ENCODE results near the gene MGAT5B. TPM values are rescaled to one million over a fixed set of nuclear protein-coding genes. Genes with fewer than 3 reads are reported as not detected.

The MGAT5B gene
- total RNA-seq, 1 experiment from 2014 or later: 4.4 TPM

DNA sequence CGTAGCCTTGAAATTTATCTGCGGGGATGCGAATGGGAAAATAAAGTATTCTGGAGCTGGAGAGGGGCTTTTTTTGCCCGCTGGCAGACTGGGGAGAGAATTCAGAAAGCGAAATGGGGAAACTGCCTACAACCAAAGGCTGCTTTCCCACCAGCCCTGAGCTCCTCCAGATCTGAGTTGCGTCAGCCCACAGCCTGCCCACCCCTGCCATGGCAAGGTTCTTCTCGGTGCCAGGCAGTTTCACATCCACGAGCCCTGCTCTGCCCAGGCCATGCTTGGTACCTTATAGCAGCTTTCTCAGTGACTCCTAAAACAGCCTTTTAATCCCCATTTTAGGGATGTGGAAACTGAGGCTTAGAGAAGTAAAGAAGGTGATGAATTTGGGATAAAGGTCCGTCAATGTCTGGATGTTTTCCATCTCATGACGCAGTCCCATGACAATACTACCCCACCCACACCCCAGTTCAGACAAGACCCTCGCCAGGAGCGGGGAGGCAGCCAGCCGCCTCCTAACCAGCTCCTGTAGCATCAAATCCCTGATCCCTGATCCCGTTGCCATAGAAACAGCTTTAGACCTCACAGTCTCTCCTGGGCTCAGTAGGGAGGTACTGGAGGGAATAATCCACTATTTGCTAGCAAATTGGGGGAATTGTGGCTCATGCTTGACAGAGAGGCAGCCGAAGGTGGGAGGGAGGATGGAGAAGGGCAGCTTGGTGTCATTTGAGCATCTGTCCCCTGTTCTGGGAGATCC lies 113.5 kb downstream of the MGAT5B start:
- POLR2A ChIA-PET: no interaction called here
- no peak for DNase-seq (ENCODE audit: low read depth, low spot score)

DNA sequence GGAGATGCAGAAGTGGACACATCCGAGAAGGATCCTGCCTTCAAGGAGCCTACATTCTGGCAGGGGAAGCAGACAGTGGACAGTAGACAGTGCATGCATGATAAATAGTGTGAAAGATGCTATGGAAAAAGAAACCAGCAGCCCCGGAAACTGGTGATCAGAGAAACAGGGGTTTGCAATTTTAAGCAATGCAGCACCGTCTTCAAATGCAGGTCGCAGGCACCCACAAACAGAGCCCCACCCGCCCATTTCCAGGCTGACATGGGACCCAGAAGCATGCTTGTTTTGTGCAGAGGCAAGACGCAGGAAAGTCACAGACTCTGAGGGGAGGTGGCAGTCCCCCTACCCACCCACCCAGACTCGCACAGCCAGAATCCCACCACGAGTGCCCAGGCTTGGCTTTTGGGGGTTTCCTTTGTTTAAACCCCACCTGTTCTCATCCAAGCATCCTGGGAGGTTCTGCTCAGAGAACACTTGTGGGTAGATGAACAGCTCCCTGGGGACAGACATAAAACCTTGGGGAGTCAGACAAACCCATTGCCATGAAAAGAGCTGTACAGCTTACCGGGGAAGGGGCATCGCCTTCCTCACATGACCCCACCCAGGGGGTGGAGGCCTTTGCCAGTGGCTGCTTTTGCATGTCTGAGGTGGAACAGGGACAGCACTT lies 114.3 kb downstream of the MGAT5B start:
- CTCF ChIA-PET: no interaction called here
- BruUV-seq (replicated peaks): no TSS peak
- intact Hi-C loops (cut with micrococcal nuclease): no loop called here

More for the DNA sequence above, 113.5 kb downstream of the MGAT5B start:
- Histone ChIP-seq H3K27me3 (ENCODE audit: insufficient read depth, low read length) (peaks cover 14% of the 10 kb centered on the region; the same call in 1 of the 2 replicates), H3K79me2 (ENCODE audit: insufficient read depth, low read length) (no peaks in the 10 kb centered on the region), H3K27ac (ENCODE audit: low read depth, low read length) (no peak overlapping the region), H3K9ac (ENCODE audit: low read length) (no peak overlapping the region), H3K4me2 (ENCODE audit: low read length) (no peak overlapping the region), H3K9me2 (ENCODE audit: insufficient read depth) (no peaks in the 10 kb centered on the region), H4K20me1 (ENCODE audit: insufficient read depth) (no peaks in the 10 kb centered on the region), H3K9me3 (ENCODE audit: control insufficient read depth in 1 of 2, insufficient read depth in 1 of 2, low read depth in 1 of 2, low read length in 2 of 2) (peaks cover 3 to 6% of the 10 kb centered on the region in 2 experiments; a peak in 1 of 4 replicates), H2AFZ (ENCODE audit: low read depth, low read length, poor library complexity, severe bottlenecking) (no peak overlapping the region), H3K4me1 (ENCODE audit: control insufficient read depth in 1 of 2, insufficient read depth in 2 of 2, low read length in 2 of 2) (no peaks in the 10 kb centered on the region), H3K4me3 (replicated peaks in 1 of 2; ENCODE audit: low read depth in 1 of 2, low read length in 2 of 2) (no peak overlapping the region), H3K36me3 (ENCODE audit: control insufficient read depth in 1 of 2, insufficient read depth in 2 of 2, low read length in 2 of 2) (no peaks in the 10 kb centered on the region)
- TF ChIP-seq SRF (IDR thresholded peaks at IDR 0.05; ENCODE audit: low read depth) (no peak), FOSL1 (IDR thresholded peaks at IDR 0.05; ENCODE audit: low read depth) (no peak)
- ChIA-PET RAD21 (ENCODE audit: low non-redundant PET in 1 of 2, low total read pairs in 2 of 2, uncharacterized antibody in 2 of 2, unreplicated experiment in 2 of 2) (no interaction called here), CTCF (no interaction called here)
- ATAC-seq: no peak
- intact Hi-C loops (cut with micrococcal nuclease): no loop called here
- no TSS peak for BruUV-seq (replicated peaks)

More for the DNA sequence above, 114.3 kb downstream of the MGAT5B start:
- Histone ChIP-seq H3K79me2 (ENCODE audit: insufficient read depth, low read length) (no peaks in the 10 kb centered on the region), H3K4me1 (ENCODE audit: control insufficient read depth in 1 of 2, insufficient read depth in 2 of 2, low read length in 2 of 2) (no peaks in the 10 kb centered on the region), H3K4me3 (replicated peaks in 1 of 2; ENCODE audit: low read depth in 1 of 2, low read length in 2 of 2) (no peak overlapping the region), H3K36me3 (ENCODE audit: control insufficient read depth in 1 of 2, insufficient read depth in 2 of 2, low read length in 2 of 2) (no peaks in the 10 kb centered on the region), H3K9me3 (ENCODE audit: control insufficient read depth in 1 of 2, insufficient read depth in 1 of 2, low read depth in 1 of 2, low read length in 2 of 2) (peaks cover 3 to 4% of the 10 kb centered on the region in 2 experiments; a peak in 1 of 4 replicates), H3K4me2 (ENCODE audit: low read length) (no peak overlapping the region), H3K27me3 (ENCODE audit: insufficient read depth, low read length) (peaks cover 14% of the 10 kb centered on the region; the same call in 1 of the 2 replicates), H2AFZ (ENCODE audit: low read depth, low read length, poor library complexity, severe bottlenecking) (no peak overlapping the region), H3K27ac (ENCODE audit: low read depth, low read length) (no peak overlapping the region), H3K9me2 (ENCODE audit: insufficient read depth) (no peaks in the 10 kb centered on the region), H3K9ac (ENCODE audit: low read length) (no peak overlapping the region), H4K20me1 (ENCODE audit: insufficient read depth) (no peaks in the 10 kb centered on the region)
- TF ChIP-seq, protein P1, sequence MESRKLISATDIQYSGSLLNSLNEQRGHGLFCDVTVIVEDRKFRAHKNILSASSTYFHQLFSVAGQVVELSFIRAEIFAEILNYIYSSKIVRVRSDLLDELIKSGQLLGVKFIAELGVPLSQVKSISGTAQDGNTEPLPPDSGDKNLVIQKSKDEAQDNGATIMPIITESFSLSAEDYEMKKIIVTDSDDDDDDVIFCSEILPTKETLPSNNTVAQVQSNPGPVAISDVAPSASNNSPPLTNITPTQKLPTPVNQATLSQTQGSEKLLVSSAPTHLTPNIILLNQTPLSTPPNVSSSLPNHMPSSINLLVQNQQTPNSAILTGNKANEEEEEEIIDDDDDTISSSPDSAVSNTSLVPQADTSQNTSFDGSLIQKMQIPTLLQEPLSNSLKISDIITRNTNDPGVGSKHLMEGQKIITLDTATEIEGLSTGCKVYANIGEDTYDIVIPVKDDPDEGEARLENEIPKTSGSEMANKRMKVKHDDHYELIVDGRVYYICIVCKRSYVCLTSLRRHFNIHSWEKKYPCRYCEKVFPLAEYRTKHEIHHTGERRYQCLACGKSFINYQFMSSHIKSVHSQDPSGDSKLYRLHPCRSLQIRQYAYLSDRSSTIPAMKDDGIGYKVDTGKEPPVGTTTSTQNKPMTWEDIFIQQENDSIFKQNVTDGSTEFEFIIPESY (IDR thresholded peaks at IDR 0.05; ENCODE audit: extremely low read depth, insufficient replicate concordance, low read length): no peak
- no peak for TF ChIP-seq JUND (IDR thresholded peaks at IDR 0.05)
- TF ChIP-seq CBX3 (IDR thresholded peaks at IDR 0.05; ENCODE audit: low read depth): no peak
- TF ChIP-seq, protein P2, sequence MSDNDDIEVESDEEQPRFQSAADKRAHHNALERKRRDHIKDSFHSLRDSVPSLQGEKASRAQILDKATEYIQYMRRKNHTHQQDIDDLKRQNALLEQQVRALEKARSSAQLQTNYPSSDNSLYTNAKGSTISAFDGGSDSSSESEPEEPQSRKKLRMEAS (IDR thresholded peaks at IDR 0.05): no peak
- no peak for TF ChIP-seq POLR2AphosphoS5 (IDR thresholded peaks at IDR 0.05; ENCODE audit: low read depth, low read length)
- TF ChIP-seq, protein P3, sequence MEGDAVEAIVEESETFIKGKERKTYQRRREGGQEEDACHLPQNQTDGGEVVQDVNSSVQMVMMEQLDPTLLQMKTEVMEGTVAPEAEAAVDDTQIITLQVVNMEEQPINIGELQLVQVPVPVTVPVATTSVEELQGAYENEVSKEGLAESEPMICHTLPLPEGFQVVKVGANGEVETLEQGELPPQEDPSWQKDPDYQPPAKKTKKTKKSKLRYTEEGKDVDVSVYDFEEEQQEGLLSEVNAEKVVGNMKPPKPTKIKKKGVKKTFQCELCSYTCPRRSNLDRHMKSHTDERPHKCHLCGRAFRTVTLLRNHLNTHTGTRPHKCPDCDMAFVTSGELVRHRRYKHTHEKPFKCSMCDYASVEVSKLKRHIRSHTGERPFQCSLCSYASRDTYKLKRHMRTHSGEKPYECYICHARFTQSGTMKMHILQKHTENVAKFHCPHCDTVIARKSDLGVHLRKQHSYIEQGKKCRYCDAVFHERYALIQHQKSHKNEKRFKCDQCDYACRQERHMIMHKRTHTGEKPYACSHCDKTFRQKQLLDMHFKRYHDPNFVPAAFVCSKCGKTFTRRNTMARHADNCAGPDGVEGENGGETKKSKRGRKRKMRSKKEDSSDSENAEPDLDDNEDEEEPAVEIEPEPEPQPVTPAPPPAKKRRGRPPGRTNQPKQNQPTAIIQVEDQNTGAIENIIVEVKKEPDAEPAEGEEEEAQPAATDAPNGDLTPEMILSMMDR (IDR thresholded peaks at IDR 0.05 in 2 of 3, conservative IDR thresholded peaks at IDR 0.05 in 1 of 3; ENCODE audit: borderline replicate concordance in 1 of 3, insufficient read depth in 1 of 3, low read depth in 2 of 3, low read length in 2 of 3): no peak
- TF ChIP-seq, protein P4, sequence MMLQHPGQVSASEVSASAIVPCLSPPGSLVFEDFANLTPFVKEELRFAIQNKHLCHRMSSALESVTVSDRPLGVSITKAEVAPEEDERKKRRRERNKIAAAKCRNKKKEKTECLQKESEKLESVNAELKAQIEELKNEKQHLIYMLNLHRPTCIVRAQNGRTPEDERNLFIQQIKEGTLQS (IDR thresholded peaks at IDR 0.05): no peak
- no peak for TF ChIP-seq CEBPB (IDR thresholded peaks at IDR 0.05; ENCODE audit: low read depth)
- TF ChIP-seq POLR2A (IDR thresholded peaks at IDR 0.05; ENCODE audit: borderline replicate concordance, extremely low read depth, insufficient read depth, insufficient read length): no peak
- ChIA-PET POLR2A (no interaction called here), RAD21 (ENCODE audit: low non-redundant PET in 1 of 2, low total read pairs in 2 of 2, uncharacterized antibody in 2 of 2, unreplicated experiment in 2 of 2) (interaction anchor here in 1 of 2 experiments (0.6 kb wide), 1 partner anchor 56 kb away, joined by 3 read pairs; no protein-coding TSS in a partner anchor)
- no peak for ATAC-seq
- no peak for DNase-seq (ENCODE audit: low read depth, low spot score)
